PC-3 (cell line): ENCODE data around the gene PLEKHN1. TPM values are rescaled to one million over a fixed set of nuclear protein-coding genes. Genes with fewer than 3 reads are reported as not detected.

Experiments used
- ATAC-seq: fragments of 200-7000 bp; cut with Tn5 transposase; 2 replicates; pipeline ENCODE4 v1.9.1; 2020; ENCODE audit warnings: mild to moderate bottlenecking, moderate library complexity
- BruUV-seq: library from RNA; stranded (reverse); fragments of 400-500 nt; replicated peaks from 2 replicates; lab custom pipeline; 2021; lab: Mats Ljungman, UMichigan
- CTCF ChIA-PET: fragments of 300-600 bp; sonication (Branson Sonifier 250); formaldehyde crosslinking; loops from one replicate; lab custom pipeline; 2022; ENCODE audit warnings: antibody characterized with exemption; lab: Charles Lee
- POLR2A ChIA-PET: fragments of 300-600 bp; sonication (Branson Sonifier 250); formaldehyde crosslinking; loops from one replicate; lab custom pipeline; 2022; ENCODE audit warnings: antibody characterized with exemption; ENCODE audit not compliant: unreplicated experiment; lab: Charles Lee
- DNase-seq: peaks from one replicate; pipeline ENCODE4 v3.0.0-alpha.2; 2015
- H2AFZ ChIP-seq: fragments of 300-600 bp; sonication (generic); 2 replicates; pipeline ENCODE4 v1.6.0; 2016; ENCODE audit warnings: antibody characterized with exemption, low read length
- H3F3A ChIP-seq: fragments of 300-600 bp; sonication (generic); one replicate; pipeline ENCODE4 v1.6.0; 2017; ENCODE audit warnings: antibody characterized with exemption, low read length, control low read depth, mild to moderate bottlenecking; ENCODE audit not compliant: unreplicated experiment
- H3K27ac ChIP-seq: fragments of 300-600 bp; sonication (generic); 2 replicates; pipeline ENCODE4 v1.5.1; 2016; ENCODE audit warnings: mild to moderate bottlenecking, low read length
- H3K27me3 ChIP-seq: fragments of 300-600 bp; sonication (generic); 2 replicates; pipeline ENCODE4 v1.6.1; 2016; ENCODE audit warnings: low read length, mixed read lengths
- H3K36me3 ChIP-seq: fragments of 300-600 bp; sonication (generic); 2 replicates; pipeline ENCODE4 v1.6.1; 2016; ENCODE audit warnings: low read depth, mixed run types, low read length, mixed read lengths
- H3K4me1 ChIP-seq: fragments of 300-600 bp; sonication (generic); 2 replicates; pipeline ENCODE4 v1.5.1; 2016; ENCODE audit warnings: low read length; ENCODE audit not compliant: insufficient read depth
- H3K4me2 ChIP-seq: fragments of 300-600 bp; sonication (generic); 2 replicates; pipeline ENCODE4 v1.6.0; 2016; ENCODE audit warnings: low read length
- H3K4me3 ChIP-seq: fragments of 300-600 bp; sonication (generic); 2 replicates; pipeline ENCODE4 v1.5.1; 2016; ENCODE audit warnings: mild to moderate bottlenecking, low read length, mixed read lengths
- H3K79me2 ChIP-seq: fragments of 300-600 bp; sonication (generic); 2 replicates; pipeline ENCODE4 v1.6.1; 2017; ENCODE audit warnings: low read length, mixed read lengths
- H3K9ac ChIP-seq: fragments of 300-600 bp; sonication (generic); 2 replicates; pipeline ENCODE4 v1.6.0; 2016; ENCODE audit warnings: mild to moderate bottlenecking, low read length
- H3K9me2 ChIP-seq: fragments of 300-600 bp; sonication (generic); replicated peaks from 2 replicates; pipeline ENCODE4 v1.6.1; 2016; ENCODE audit warnings: mixed run types, low read length, mixed read lengths
- H3K9me3 ChIP-seq: fragments of 300-600 bp; sonication (generic); 2 replicates; pipeline ENCODE4 v1.6.1; 2016; ENCODE audit warnings: low read length, mixed read lengths
- H4K20me1 ChIP-seq: fragments of 300-600 bp; sonication (generic); 2 replicates; pipeline ENCODE4 v1.6.1; 2016; ENCODE audit warnings: low read length, mixed read lengths
- CTCF ChIP-seq: fragments of 300-600 bp; sonication (generic); conservative IDR thresholded peaks from 2 replicates; pipeline ENCODE4 v1.5.1; 2017; ENCODE audit warnings: antibody characterized with exemption, low read depth, mild to moderate bottlenecking, low read length
- EZH2 ChIP-seq: fragments of 300-600 bp; sonication (generic); IDR thresholded peaks from one replicate; pipeline ENCODE4 v1.6.1; 2017; ENCODE audit warnings: antibody characterized with exemption, mild to moderate bottlenecking, low read length; ENCODE audit not compliant: unreplicated experiment
- EZH2phosphoT487 ChIP-seq: fragments of 300-600 bp; sonication (generic); IDR thresholded peaks from 2 replicates; pipeline ENCODE4 v1.6.1; 2018; ENCODE audit warnings: mild to moderate bottlenecking, antibody characterized with exemption, low read length, borderline replicate concordance
- intact Hi-C: fragments of 100-400 bp; cut with micrococcal nuclease; formaldehyde crosslinking; loops from 2 replicates; pipeline ENCODE4 v1.9.0; 2023
- total RNA-seq: library from RNA; depleted of rRNA; stranded (reverse); fragments of >200 nt; gene quantifications from 2 replicates; pipeline ENCODE4 v1.2.3, GENCODE V29; 2014

Gene PLEKHN1
- total RNA-seq, 1 experiment from 2014 or later = 14.0 TPM

GRCh38 chr1:925561-926421 lies 40.5 kb upstream of the PLEKHN1 start:
- H3K27ac ChIP-seq = no peak overlapping the region
- H3K9ac ChIP-seq = no peak overlapping the region
- peak overlapping the region; percentile 27; the same call in 1 of the 2 replicates for H3K4me3 ChIP-seq
- no peak for ATAC-seq
- H3K9me3 ChIP-seq = no peaks in the 10 kb centered on the region
- no peak for DNase-seq
- H3K4me2 ChIP-seq = peak overlapping the region; percentile 16; the same call in 1 of the 2 replicates
- H3K79me2 ChIP-seq = no peaks in the 10 kb centered on the region
- H3K36me3 ChIP-seq = no peaks in the 10 kb centered on the region
- CTCF ChIA-PET = interaction anchor here (0.6 kb wide), 1 partner anchor 41 kb away, joined by 5 read pairs; no protein-coding TSS in a partner anchor
- intact Hi-C loops = no loop called here
- POLR2A ChIA-PET = no interaction called here
- H3K9me2 ChIP-seq = no peaks in the 10 kb centered on the region
- no peaks in the 10 kb centered on the region for H3F3A ChIP-seq
- TF ChIP-seq EZH2phosphoT487 = peak; percentile 54
- peak; percentile 70 for TF ChIP-seq EZH2
- no peak for TF ChIP-seq CTCF
- peaks cover 10% of the 10 kb centered on the region for H3K4me1 ChIP-seq
- H2AFZ ChIP-seq = no peak overlapping the region
- H3K27me3 ChIP-seq = peaks cover 57% of the 10 kb centered on the region
- BruUV-seq = no TSS peak
- H4K20me1 ChIP-seq = no peaks in the 10 kb centered on the region

- ChIA-PET CTCF (no interaction called here), POLR2A (no interaction called here)
- H2AFZ ChIP-seq = no peak overlapping the region
- peaks cover 10% of the 10 kb centered on the region for H3K4me1 ChIP-seq
- no peaks in the 10 kb centered on the region for H4K20me1 ChIP-seq
- H3K9me2 ChIP-seq = no peaks in the 10 kb centered on the region
- H3F3A ChIP-seq = no peaks in the 10 kb centered on the region
- intact Hi-C loops = no loop called here
- DNase-seq = no peak
- H3K4me3 ChIP-seq = no peak overlapping the region
- no peak overlapping the region for H3K4me2 ChIP-seq
- H3K27ac ChIP-seq = no peak overlapping the region
- TF ChIP-seq EZH2phosphoT487 (no peak), CTCF (no peak), EZH2 (no peak)
- no peaks in the 10 kb centered on the region for H3K36me3 ChIP-seq
- no TSS peak for BruUV-seq
- H3K9ac ChIP-seq = no peak overlapping the region
- H3K9me3 ChIP-seq = no peaks in the 10 kb centered on the region
- peaks cover 47% of the 10 kb centered on the region for H3K27me3 ChIP-seq
- ATAC-seq = no peak
- H3K79me2 ChIP-seq = no peaks in the 10 kb centered on the region
Measured at GRCh38 chr1:927234-927633, 39.0 kb upstream of the PLEKHN1 start.

- no peak overlapping the region for H2AFZ ChIP-seq
- H3F3A ChIP-seq = no peaks in the 10 kb centered on the region
- no peak overlapping the region for H3K27ac ChIP-seq
- H3K27me3 ChIP-seq = peaks cover 42% of the 10 kb centered on the region
- no peaks in the 10 kb centered on the region for H3K9me2 ChIP-seq
- no peak for ATAC-seq
- no peak overlapping the region for H3K4me2 ChIP-seq
- H3K9ac ChIP-seq = no peak overlapping the region
- DNase-seq = no peak
- no peaks in the 10 kb centered on the region for H3K36me3 ChIP-seq
- no peak overlapping the region for H3K4me3 ChIP-seq
- BruUV-seq = no TSS peak
- no peaks in the 10 kb centered on the region for H4K20me1 ChIP-seq
- H3K4me1 ChIP-seq = peaks cover 10% of the 10 kb centered on the region
- POLR2A ChIA-PET = no interaction called here
- TF ChIP-seq EZH2phosphoT487 (no peak), EZH2 (no peak), CTCF (no peak)
- no peaks in the 10 kb centered on the region for H3K9me3 ChIP-seq
- H3K79me2 ChIP-seq = no peaks in the 10 kb centered on the region
- intact Hi-C loops = no loop called here
- CTCF ChIA-PET = no interaction called here
Measured at GRCh38 chr1:927748-928147, 38.5 kb upstream of the PLEKHN1 start.
